Kidney (tissue), 14 donors: ENCODE measurements around the gene MOB3A. TPM values are rescaled to one million over a fixed set of nuclear protein-coding genes. Genes with fewer than 3 reads are reported as not detected.

ENCODE experiments used
- DNase-seq, 5 donors: peaks; one replicate each; pipeline ENCODE4 v3.0.0-alpha.2; 2013 to 2020
- FAIRE-seq: peaks from 2 replicates; lab custom pipeline; 2012; peaks lifted over from hg19 to GRCh38; lab: Jason Lieb, UNC
- H3K27ac ChIP-seq, 2 donors: one replicate each; pipeline ENCODE4 v1.7.0; 2013; ENCODE audit warnings: low read depth in 2 of 2, low read length in 2 of 2, inconsistent platforms in 1 of 2
- H3K27me3 ChIP-seq: one replicate; pipeline ENCODE4 v1.7.1; 2013; ENCODE audit warnings: low read length, inconsistent platforms; ENCODE audit not compliant: control insufficient read depth, insufficient read depth
- H3K36me3 ChIP-seq, 3 donors: one replicate each; pipeline versions ENCODE4 v1.7.0 to v1.7.1; 2013; ENCODE audit warnings: low read length in 3 of 3, control low read depth in 1 of 3, inconsistent platforms in 1 of 3; ENCODE audit not compliant: insufficient read depth in 3 of 3, control insufficient read depth in 2 of 3
- H3K4me1 ChIP-seq, 3 donors: one replicate each; pipeline versions ENCODE4 v1.7.0 to v1.7.1; 2013; ENCODE audit warnings: low read length in 3 of 3, inconsistent platforms in 1 of 3, low read depth in 1 of 3; ENCODE audit not compliant: control insufficient read depth in 2 of 3, insufficient read depth in 2 of 3
- H3K4me3 ChIP-seq, 3 donors: one replicate each; pipeline versions ENCODE4 v1.7.0 to v1.8.1; 2013; ENCODE audit warnings: low read length in 3 of 3, control low read depth in 1 of 3, inconsistent platforms in 1 of 3
- H3K9ac ChIP-seq, 3 donors: one replicate each; pipeline versions ENCODE4 v1.7.0 to v1.7.1; 2013; ENCODE audit warnings: low read length in 3 of 3, control low read depth in 1 of 3, inconsistent platforms in 1 of 3
- H3K9me3 ChIP-seq, 3 donors: one replicate each; pipeline versions ENCODE4 v1.7.0 to v1.7.1; 2013; ENCODE audit warnings: low read length in 3 of 3, control low read depth in 1 of 3, inconsistent platforms in 1 of 3; ENCODE audit not compliant: control insufficient read depth in 2 of 3, insufficient read depth in 1 of 3
- intact Hi-C: fragments of 100-400 bp; cut with DNase I; formaldehyde crosslinking; loops from one replicate; pipeline ENCODE4 v1.11.1; 2022
- polyA plus RNA-seq: library from polyadenylated mRNA; stranded (reverse); fragments of 350-450 nt; fragmentation: Illumina TruSeq; extraction: RNeasy Lipid Tissue Mini Kit (QIAGEN cat#74804); gene quantifications from one replicate; pipeline ENCODE4 v1.2.3, GENCODE V29; 2014; ENCODE audit warnings: low read depth, low replicate concordance; ENCODE audit not compliant: insufficient read depth
- total RNA-seq: library from RNA; stranded (reverse); fragmentation: NEBNext Ultra II Directional; extraction: Animal tissue kit (Norgen Biotek cat#: 25700); gene quantifications from one replicate; pipeline ENCODE4 v1.2.1, GENCODE V29; 2021
- TF ChIP-seq, protein P1 (sequence below): IDR thresholded peaks from 3 replicates; pipeline ENCODE4 v1.5.1; 2012; ENCODE audit warnings: mild to moderate bottlenecking, moderate library complexity, borderline replicate concordance; ENCODE audit not compliant: insufficient read depth; ENCODE audit errors: extremely low read depth
- donor health status: control.
- donor health status: control.
- donor health status: control.
- donor health status: control.
- donor health status: control.
- donor health status: DM: yes; HTN: yes; CAD: no.
- donor health status: Normal renal cell carcinoma (clear cell type).

The MOB3A gene
- total and polyA plus RNA-seq, 2 donors from 2014 or later = 16.9 to 59.7 TPM

DNA sequence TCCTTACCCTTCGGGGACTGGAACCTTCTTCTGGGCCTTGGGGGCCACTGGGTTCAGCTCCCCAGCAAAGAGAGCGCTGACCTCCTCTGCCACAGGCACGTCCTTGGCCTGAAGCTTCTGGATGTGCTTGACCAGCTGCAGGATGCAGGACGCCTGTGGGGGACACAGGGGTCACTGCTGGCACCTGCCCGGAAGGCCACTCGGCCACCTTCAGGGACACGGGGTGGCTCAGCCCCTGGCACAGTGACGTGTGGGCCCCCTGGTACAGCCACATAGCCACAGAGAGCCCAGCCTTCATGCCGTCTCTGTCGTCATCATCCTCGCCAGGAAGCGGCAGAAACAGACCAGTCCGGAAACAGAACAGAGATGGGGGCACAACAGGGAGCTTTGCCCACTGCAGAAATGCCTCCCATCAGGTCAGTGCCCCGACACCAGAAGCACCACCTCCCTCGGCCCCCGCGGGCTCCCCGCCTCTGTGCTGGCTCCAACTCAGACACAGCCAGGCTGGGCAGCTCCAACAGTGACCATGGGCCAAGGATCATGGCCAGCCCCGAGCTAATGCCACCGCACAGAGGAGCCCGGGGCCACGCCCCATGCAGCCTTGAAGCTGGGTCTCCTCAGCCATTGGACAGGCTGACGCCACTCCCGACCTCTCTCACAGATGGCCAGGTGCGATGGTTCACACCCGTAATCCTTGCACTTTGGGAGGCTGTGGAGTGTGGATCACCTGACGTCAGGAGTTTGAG lies 21.3 kb upstream of the MOB3A start:
- no peaks in the 10 kb centered on the region for H3K27me3 ChIP-seq
- H3K36me3 ChIP-seq = peaks cover 0 to 62% (median 41%) of the 10 kb centered on the region in 3 donors
- H3K27ac ChIP-seq = no peak overlapping the region
- H3K9me3 ChIP-seq = no peaks in the 10 kb centered on the region
- no peak for DNase-seq
- no peak overlapping the region for H3K4me3 ChIP-seq
- no peaks in the 10 kb centered on the region for H3K4me1 ChIP-seq
- intact Hi-C loops = no loop called here
- no peak overlapping the region for H3K9ac ChIP-seq
- no peak for FAIRE-seq
- TF ChIP-seq, protein P1, sequence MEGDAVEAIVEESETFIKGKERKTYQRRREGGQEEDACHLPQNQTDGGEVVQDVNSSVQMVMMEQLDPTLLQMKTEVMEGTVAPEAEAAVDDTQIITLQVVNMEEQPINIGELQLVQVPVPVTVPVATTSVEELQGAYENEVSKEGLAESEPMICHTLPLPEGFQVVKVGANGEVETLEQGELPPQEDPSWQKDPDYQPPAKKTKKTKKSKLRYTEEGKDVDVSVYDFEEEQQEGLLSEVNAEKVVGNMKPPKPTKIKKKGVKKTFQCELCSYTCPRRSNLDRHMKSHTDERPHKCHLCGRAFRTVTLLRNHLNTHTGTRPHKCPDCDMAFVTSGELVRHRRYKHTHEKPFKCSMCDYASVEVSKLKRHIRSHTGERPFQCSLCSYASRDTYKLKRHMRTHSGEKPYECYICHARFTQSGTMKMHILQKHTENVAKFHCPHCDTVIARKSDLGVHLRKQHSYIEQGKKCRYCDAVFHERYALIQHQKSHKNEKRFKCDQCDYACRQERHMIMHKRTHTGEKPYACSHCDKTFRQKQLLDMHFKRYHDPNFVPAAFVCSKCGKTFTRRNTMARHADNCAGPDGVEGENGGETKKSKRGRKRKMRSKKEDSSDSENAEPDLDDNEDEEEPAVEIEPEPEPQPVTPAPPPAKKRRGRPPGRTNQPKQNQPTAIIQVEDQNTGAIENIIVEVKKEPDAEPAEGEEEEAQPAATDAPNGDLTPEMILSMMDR = no peak

DNA sequence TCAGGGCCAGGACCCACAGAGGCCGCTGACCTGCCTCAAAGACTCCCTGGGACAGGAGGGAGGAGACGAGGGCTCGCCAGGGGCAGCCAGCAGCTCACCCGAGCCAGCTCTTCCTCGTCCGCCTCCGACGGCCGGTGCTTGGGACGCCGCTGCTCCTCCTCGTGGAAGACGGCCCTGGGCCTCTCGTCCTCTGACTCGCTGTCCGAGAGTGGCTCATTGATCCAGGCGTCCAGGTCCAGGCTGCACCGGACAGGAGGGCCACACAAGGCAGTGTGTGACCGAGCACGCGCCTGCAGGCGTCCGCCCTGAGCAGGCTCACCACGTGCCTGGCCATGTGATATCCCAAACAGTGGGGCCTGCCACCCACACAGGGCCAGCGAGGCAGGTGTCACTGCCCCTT lies 20.4 kb upstream of the MOB3A start:
- H3K27ac ChIP-seq = no peak overlapping the region
- no peak overlapping the region for H3K4me3 ChIP-seq
- no peaks in the 10 kb centered on the region for H3K4me1 ChIP-seq
- H3K27me3 ChIP-seq = no peaks in the 10 kb centered on the region
- FAIRE-seq = no peak
- DNase-seq = no peak
- H3K36me3 ChIP-seq = peaks cover 0 to 62% (median 42%) of the 10 kb centered on the region in 3 donors
- TF ChIP-seq, protein P1 = no peak
- no peak overlapping the region for H3K9ac ChIP-seq
- no peaks in the 10 kb centered on the region for H3K9me3 ChIP-seq
- intact Hi-C loops = no loop called here

DNA sequence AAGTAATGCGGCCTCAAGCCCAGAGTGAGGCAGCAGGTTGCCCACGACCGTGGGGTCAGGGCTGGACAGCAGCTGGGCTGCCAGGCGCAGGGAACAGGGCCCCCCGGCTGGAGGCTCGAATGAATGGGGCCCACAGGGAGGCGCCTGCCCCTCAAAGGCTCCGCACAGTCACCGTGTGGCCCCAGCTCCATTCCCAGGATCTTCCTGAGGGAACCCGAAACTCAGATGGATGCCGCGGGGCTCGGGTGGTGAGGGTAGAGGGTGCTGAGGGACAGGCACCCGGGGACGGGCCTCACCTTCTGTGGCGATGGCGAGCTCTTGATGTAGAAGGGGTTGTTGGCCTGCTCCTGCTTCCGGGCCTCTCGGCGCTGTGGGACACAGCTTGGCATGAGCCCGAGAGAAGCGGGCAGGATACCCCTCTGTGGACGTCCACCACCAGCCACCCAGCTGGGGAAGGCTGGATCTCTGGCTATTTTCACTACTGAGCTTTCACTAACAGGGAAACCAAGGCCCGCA lies 19.8 kb upstream of the MOB3A start:
- Histone ChIP-seq H3K9ac (no peak overlapping the region), H3K27me3 (no peaks in the 10 kb centered on the region), H3K4me1 (no peaks in the 10 kb centered on the region), H3K4me3 (no peak overlapping the region), H3K36me3 (peaks cover 0 to 67% (median 40%) of the 10 kb centered on the region in 3 donors), H3K9me3 (no peaks in the 10 kb centered on the region), H3K27ac (no peak overlapping the region)
- TF ChIP-seq, protein P1 = no peak
- DNase-seq (no peak), FAIRE-seq (no peak)
- intact Hi-C loops = no loop called here
